Central memory CD4-positive, alpha-beta T cell (primary cell): ENCODE data around the gene MERTK.
"Not testable (repeated sequence)": the region's sequence is repeated elsewhere in the genome, so short reads cannot be mapped to it uniquely, and the experiment has no call there.

Source experiments
- DNase-seq: peaks from one replicate; pipeline ENCODE4 v3.0.0; 2022

The MERTK gene

DNA sequence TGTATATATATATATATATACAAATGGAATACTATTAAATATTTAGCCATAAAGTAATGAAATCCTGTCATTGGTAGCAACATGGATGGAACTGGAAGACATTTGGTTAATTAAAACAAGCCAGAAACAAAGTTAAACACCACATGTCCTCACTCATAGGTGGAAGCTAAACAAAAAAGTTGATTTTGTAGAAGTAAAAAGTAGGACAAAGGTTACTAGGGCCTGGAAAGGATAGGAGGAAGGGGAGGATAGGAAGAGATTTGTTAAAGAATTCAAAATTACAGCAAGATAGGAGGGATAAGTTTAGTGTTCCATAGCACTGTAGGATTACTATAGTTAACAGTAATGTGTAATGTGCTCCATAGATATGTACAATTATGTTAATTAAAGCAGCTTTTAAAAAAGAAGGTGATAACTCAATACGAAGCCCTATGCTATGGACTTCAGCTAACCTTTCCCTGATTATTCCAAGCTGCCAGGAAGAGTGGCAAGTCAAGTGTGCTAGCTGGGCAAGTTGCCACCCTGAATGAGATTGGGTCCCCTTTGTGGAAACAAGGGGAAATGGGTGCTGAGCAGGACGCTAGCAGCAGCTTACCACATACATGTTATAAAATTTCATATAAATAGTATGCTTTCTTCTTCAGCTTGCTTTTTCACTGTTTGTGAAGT lies 12.3 kb downstream of the MERTK start:
- DNase-seq, result no peak

DNA sequence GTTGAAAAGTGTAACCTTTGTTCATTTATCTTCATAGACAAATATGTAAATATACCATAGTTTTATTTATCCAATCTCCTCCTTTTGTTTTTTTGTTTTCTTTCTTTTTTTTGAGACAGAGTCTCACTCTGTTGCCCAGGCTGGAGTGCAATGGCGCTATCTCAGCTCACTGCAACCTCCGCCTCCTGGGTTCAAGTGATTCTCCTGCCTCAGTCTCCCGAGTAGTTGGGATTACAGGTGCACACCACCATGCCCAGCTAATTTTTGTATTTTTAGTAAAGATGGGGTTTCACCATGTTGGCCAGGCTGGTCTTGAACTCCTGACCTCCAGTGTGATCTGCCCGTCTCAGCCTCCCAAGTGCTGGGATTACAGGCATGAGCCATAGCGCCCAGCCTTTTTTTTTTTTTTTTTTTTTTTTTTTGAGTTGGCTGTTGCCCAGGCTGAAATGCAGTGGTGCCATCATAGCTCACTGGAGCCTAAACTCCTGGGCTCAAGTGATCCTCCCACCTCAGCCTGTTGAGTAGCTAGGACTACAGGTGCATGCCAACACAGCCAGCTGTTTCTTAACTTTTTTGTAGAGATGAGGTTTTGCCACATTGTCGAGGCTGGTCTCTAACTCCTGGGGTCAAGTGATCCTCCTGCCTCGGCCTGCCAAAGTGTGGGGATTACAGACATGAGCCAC lies 13.0 kb downstream of the MERTK start:
- DNase-seq, result not testable (repeated sequence)

DNA sequence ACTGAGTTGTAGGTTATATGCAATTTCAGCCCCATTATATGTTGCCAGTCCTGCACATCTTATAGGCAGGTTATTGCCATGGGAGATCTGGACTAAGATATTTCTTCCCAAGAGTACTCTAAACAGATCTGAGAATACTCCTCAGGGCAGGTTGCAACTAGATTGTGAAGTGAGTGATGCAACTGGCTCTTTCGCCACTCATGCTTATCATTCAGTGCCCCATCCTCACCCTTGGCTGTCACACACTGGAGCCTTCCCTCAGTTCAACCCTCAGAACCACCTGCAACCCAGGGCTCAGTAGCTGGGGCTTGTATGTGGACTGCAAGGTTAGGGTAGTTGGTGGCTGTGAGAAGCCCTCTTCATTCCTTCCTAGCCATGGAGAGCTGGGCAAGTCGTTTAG lies 14.1 kb downstream of the MERTK start:
- DNase-seq, result no peak

DNA sequence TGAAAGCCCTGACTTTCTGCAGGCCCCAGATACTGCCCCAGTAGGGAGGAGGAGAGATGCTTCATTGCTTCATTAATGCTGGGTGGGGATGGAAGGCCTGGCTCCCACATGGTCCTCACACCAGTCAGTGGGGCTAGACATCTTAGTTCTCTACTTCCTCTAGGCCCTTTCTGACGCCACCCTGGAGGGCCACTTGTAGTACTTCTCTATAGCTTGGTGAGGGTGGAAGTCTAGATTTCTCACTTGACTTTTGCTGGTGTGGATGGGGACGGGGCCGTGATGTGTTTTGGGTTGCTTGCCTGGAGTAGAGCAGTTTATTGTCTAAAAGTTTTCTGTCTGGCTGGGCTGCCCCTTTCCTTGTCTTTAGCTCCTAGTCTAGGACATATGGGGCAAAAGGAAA lies 18.7 kb downstream of the MERTK start:
- DNase-seq, result no peak

DNA sequence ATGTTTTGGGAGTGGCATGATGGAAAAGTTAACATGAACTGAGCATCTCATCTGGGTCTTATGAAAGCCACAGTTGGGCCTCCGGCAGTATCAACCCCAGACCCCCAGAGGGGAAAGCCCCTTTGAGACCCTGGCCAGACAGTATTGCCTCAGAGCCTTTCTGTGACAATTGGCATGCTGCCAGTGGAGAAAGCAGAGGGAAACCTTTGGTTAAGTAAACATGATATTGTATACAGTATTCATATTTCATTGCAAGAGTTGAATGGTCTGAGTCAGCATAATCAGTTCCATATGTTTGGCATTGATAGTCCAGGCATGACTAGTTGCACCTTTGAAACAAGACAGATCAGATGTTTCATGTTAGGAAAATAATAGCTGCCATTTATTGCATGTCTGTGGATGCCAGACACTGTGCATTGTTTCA lies 20.0 kb downstream of the MERTK start:
- no peak for DNase-seq

DNA sequence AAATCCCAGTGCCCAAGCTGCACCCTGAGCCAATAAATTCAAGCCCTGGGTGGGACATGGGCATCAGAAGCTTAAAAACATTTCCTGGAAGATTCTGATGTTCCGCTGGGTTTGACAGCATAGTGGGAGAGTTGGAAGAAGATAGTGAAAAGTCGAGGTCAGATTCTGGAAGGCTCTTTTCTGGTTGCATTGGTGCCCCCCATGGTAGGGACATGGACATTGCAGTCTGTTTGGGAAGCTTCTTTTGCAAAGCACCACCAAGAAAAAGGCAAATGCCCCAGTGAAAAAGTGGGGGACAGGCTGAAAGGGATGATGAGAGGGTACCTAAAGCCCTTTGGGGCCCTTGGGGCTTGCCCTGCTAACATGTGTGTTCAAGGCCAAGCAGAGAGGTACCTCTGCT lies 21.0 kb downstream of the MERTK start:
- DNase-seq, result no peak

DNA sequence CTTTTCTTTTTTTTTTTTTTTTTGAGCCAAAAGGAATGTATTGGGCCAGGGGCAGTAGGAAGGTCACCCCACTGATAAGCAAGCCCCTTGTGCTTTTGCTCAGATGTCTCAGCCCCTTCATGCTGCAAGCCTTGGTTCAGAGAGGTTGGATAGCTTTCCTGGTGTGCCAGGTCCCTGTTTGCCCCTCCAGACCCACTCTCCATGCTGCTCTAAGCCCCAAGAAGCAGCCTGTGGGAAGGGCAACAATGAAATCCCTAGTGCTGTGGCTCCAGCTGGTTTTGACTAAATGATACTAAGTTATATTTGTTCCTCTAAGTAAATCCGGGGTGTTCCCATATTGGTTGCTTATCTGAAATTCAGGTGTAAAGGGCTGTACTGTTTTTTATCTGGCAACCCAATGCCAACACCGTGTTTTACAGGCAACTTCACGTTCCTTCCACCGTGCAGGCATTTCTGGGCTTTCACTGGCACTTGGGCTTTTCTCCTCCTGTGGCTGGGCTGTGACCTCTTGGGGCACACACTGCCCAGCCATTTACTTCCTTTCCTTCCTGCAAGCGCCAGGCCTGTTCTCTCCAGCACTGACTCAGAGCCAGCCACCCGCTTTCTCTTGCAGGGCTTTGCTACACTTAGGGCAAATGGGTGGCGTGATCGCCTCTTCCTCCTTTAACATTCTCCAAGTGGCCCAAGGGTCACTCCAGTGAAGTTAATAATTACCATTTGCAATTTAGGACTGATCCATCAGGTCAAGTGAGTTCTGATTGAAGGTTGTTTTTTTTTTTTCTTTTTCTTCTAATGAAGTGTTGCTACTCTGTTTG lies 21.6 kb downstream of the MERTK start:
- DNase-seq, result no peak

DNA sequence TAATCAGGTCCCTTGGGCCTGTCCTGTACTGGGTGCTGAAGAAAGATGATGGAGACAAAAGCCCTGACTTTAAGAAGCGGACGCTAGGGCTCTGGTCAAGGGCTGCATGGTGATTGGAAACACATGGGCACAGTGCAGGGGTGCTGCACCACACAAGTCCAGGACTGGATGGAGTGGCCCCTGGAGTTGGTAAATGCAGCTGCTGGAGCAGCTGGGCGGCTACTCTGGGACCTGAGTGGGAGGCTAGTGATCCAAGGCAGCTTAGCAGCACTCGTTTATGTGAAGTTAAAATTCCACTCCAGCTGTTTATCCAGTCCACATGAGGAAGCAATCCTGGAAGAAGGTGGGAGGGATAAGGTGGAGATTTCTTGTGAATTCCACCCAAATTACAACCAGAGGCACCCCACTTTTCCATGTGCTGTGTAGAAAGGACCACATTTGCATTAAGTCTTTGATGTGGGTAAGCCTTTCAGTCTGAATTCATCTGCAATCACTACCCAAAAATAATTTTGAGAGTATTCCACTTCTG lies 24.9 kb downstream of the MERTK start:
- DNase-seq, result no peak

DNA sequence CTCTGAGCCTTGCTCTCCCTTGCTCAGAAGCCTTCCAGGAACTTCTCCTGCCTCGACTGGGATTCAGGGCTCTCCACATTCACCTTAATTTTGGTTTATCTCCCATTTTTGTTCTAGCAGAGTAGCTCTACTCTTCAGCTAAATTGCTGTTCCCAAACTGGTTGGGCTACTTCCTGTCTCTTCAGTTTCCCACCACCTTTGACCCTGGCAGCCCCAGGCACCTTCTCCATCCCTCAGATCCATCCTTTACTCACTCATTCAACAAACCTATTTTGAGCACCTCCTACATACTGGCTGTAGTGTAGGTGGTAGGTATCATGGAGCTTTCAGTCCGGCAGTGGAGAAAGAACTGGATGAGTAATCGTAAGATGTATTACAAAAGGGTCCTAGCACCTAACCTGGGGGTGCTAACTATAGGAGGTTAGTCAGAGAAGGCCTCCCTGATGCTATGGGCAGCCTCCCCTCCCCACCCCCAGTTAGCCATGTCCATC lies 26.3 kb downstream of the MERTK start:
- no peak for DNase-seq

DNA sequence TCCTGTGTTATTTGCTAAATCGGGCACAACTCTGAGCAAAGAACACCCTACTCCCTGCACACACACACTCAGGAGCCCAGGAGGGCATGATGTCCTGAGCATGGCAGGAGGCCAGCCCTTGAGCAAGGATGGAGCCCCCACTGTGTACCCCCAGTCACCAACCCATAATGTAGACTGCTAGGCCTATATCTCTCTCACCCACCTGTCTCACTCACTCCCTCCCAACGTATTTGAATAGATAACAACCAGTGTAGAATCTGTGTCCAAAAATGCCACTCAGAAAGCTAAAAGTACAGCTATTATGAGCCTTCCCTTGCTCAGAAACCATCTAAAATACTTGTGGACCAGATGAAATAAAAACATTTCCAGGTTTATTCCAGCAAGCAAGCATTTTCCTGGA lies 29.3 kb downstream of the MERTK start:
- no peak for DNase-seq

DNA sequence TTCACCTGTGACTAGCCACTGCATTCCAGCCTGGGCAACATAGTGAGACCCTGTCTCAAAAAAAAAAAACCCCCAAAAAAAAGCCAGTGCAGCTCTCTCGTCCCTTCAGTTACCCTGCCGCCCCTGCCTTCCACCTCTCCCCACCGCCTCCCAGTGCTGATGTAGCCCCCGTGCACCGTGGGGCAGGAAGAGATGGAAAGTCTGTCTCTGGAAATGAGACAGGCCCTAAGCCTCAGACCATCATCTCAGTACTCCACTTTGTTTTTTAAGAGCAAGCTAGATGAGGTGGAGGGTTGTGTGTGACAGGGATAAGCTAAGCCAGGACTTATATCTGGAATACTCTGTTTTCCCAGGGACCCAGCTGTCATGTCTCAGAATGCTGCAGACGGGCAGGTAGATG lies 32.0 kb downstream of the MERTK start:
- no peak for DNase-seq

DNA sequence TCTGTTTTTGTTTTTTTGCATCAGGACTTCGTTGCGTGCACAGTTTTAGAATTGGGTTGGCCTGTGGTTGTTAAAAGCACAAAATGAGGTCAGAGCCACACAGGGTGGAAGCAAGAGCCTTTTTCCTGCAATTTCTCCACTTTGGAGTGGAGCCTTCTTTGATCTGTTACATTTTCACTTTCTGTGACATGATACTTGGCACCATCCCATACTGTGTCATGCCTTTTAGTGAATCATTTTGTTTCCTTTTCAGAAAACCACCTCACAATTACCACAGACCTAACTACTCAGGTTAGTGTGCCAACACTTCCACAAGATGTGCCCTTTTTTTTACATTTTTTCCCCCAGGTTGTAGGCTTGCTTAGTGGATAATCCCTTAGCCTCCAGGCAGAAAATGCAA lies 32.5 kb downstream of the MERTK start:
- no peak for DNase-seq

DNA sequence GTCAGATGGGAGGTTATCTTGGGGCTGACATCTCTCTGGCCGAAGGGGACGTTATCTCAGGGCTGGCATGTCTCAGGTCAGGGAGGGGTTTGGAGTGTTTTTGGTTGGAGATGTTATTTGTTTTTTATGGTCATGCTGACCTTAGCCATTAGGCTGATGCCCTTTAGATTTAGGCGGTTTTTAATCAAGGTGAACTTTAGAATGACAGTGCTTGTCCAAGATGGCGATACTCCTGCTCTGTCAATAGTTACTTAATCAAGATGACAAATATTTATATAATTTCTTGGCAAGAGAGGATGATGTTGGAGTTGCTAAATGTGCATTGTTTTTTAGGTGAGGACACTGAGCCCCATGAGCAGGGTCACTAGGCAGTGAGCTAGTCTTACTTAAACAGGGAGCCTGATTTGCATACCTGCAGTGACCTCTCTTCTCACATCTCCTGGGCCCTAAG lies 34.5 kb downstream of the MERTK start:
- DNase-seq, result no peak

DNA sequence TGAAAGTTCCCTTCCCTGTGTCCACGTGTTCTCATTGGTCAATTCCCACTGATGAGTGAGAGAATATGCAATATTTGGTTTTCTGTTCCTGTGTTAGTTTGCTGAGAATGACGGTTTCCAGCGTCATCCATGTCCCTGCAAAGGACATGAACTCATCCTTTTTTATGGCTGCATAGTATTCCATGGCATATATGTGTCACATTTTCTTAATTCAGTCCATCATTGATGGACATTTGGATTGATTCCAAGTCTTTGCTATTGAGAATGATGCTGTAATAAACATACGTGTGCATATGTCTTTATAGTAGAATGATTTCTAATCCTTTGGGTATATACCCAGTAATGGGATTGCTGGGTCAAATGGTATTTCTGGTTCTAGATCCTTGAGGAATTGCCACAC lies 35.5 kb downstream of the MERTK start:
- not testable (repeated sequence) for DNase-seq

DNA sequence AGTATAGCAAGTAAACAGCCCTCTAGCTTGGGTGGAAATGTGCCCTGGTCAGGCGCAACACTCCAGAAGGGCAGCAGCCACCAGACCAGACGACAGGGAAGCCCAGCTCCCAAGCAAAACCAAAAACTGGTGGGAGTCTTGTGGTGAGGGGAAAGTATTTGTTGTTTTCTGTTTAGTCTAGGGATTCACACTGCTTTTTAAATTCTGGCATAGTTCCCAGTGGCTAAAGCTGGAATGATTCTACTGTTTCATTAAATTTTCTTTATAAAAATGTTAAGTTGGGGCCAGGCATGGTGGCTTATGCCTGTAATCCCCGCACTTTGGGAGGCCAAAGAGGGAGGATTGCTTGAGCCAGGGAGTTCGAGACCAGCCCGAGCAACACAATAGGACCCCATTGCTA lies 38.5 kb downstream of the MERTK start:
- no peak for DNase-seq

DNA sequence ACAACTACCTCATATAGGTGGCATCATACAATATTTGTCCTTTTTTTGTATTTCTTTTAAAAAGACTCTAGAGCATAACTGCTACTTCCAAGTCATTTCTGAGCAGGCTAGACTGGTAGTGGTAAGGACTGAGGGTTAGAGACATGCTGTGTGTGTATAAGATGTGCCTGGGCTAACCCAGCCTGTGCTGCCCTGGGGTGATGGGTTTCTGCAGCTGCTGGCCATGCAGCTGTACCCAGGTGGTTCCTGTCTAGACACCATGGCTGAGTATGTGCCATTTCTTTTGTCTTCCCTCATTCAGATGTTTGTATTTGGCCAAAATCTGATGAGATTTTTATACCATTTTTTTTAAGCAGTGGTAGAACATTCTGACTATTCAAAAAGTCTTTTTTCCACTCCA lies 40.0 kb downstream of the MERTK start:
- no peak for DNase-seq

DNA sequence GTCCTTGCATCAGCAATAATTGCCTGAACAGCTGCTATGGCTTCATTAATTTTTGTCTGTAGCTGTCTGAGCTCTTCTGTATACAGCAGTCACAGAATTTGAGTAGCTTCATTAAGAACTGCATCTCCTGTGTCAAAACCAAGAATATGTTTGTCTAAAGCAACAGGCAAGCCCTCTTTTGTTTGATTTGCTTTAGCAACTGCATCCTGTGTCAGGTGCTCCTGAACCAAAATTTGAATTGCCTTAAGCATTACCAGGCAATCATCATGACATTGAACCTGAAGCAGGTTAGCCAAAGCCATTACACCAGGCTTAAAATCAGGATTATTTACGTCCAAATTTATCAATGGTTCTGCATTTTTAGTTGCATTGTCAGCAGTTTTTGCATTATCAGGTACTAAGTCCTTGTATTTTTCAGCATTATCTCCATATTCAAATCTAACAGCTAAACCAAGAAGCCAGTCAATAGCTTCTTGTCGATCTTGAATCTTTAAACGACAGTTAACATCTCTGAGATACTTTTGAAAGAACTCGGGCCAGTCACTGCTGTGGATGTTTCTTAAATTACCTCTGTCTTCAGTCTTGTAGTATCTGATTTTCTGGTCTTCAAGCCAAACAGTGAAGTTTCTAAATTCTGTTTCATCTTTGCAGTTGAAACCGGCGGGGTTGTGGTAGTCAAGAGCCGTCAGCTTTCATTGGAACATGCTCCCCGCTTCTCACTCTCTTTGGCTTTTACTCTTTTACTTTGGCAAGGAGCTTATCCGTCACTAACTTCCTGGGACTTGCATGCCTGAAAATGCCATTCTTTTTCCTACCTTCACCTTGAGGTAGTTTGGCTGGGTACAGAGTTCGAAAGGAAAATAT lies 42.2 kb downstream of the MERTK start:
- no peak for DNase-seq

DNA sequence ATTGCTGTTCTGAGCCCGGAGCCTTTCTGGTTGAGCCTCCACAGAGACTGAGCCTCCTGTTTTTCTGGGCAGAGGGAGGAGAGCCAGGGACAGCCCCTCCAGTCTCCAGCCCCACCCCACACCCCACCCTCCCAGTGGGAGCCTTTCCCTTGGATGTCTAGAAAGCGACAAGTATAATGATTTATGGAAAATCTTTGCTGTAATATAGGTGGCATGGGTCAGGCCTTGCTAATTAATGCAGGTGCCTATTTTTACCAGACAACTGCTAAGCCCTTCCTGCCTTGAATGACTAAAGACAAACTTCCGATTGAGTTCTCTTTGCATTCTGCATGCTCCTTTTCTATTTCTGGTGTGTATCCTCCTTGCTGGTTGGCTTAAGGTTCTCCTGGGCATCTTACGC lies 43.1 kb downstream of the MERTK start:
- DNase-seq, result no peak

DNA sequence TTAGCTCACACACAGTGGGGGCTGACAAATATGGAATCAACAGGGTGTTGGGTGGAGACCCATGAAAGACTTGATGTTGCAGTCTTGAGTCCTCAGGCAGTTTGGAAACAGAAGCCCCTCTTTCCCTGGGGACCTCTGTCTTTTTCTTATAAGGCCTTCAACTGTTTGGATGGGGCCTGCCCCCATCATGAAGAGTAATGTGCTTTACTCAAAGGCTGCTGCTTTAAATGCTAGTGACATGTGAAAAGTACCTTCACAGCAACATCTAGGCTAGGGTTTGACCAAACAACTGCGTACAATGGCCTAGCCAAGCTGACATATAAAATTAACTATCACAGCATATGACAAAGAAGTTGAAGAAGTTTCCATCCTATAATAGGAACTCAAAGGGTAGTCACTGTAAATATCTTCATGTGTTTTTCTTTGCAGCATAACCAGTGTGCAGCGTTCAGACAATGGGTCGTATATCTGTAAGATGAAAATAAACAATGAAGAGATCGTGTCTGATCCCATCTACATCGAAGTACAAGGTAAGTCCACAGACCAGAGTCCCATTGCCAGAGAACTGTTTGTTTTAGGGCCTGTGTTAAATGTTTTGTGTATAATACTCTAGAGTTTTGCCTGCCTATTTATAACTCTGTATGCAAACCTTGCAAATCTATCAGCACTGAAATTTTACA lies 46.3 kb downstream of the MERTK start:
- DNase-seq, result no peak

DNA sequence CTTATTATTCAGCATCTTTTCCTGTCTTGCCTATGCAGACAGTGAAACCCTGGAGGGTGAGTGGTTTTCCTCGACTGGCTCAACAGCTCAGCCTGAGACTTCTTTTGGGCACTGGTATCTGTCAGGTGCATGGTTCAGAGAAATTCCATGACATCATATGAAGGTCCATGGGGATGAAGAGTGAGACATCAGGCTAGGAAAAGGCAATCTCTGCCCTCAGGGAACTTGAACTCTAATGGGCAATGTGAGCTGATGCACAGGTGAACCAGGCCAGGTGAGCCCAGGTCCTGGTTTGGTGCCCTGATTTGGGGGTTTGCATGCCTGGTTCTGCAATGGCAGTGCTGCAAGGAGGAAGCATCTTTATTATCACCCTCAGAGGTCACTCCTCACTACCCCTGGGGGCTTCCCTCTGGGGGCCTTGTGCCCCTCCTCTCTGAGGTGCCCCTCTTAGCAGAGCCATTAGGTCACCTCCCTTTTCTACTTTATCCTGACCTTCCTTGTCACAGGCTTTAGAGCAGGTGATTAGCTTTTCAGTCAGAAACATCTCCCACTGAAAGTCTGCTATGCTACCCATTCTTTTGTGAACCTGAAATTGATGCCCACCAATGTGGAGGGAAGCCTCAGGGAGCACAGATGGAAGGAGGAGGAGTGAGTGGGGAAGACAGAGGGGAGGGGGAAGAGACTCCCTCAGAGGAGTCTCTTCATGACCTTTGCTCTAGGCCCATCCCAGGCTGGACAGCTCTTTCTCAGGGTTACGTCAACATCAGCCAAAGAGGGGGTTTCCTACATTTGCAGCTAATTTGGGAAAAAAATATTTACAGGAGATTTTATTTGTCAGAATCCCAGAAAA lies 47.3 kb downstream of the MERTK start:
- no peak for DNase-seq
